ENCODE measurements around the gene SIPA1L3.

The SIPA1L3 gene

DNA sequence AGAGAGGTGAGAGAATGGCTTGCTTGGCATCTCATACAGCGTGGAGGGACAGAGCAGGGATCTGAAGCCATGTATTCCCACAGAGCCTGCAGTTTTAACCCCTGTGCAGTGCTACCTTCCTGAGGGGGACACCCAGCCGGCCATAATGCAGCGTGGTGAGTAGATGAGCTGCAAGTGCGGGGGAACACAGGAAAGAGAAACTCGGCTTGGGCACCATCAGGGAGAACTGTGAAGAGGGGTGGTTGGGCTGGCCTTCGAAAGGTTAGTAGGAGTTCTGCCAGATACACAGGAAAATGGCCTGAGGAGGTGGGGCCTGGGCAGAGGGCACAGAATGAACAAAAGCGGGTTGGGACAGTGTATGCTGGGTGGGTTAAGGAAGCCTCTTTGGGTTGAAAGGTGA is 88.3 kb downstream of the SIPA1L3 start:
- H3K36me3 ChIP-seq (ENCODE audit: control insufficient read depth in 2 of 2, insufficient read depth in 1 of 2, low read length in 2 of 2): peaks cover 0 to 3% of the 10 kb centered on the region in 2 experiments; a peak in 2 of 3 replicates
- CTCF ChIA-PET: no interaction called here
- H3K4me1 ChIP-seq (ENCODE audit: control insufficient read depth, insufficient read depth, low read length): peaks cover 5% of the 10 kb centered on the region; the same call in 1 of the 2 replicates
- no peak for TF ChIP-seq SALL2 (tag by site-specific recombination; IDR thresholded peaks at IDR 0.05; ENCODE audit: borderline replicate concordance)
- H3K27ac ChIP-seq (ENCODE audit: extremely low read depth, low read depth, low read length): no peak overlapping the region
- no peak overlapping the region for H3K4me3 ChIP-seq (ENCODE audit: low read depth, low read length)
- peaks cover 4% of the 10 kb centered on the region for H3K9me3 ChIP-seq (ENCODE audit: control insufficient read depth, insufficient read depth, low read depth, low read length)
- POLR2A ChIA-PET: interaction anchor here (3.0 kb wide), 1 partner anchor 8 kb away, joined by 12 read pairs; no protein-coding TSS in a partner anchor

DNA sequence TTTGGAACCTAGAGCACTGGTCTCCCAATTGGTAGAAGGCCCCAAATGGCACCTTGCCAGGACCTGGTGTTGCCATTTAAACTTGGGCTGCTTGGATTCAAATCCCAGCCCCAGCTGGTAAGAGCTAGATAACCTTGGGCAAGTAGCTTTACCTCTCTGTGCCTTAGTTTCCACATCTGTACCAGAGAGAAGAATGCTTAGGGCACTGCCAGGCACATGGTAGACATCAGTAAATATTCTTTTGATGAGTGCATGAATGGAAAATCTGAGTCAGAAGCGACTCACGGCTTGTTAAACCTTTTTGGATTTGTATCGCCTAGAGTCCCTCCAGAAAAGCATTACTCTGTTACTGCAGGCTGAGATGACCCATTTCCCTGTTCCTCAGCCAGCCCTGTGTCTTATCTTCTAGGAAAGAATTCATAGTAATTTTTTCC is 90.9 kb downstream of the SIPA1L3 start:
- H3K4me3 ChIP-seq (ENCODE audit: low read depth, low read length): no peak overlapping the region
- peak overlapping the region; percentile 28; the same call in 1 of the 2 replicates for H3K27ac ChIP-seq (ENCODE audit: extremely low read depth, low read depth, low read length)
- POLR2A ChIA-PET: interaction anchor here (0.7 kb wide), 1 partner anchor 91 kb away, joined by 7 read pairs; the partner anchor contains the start of gene SIPA1L3
- CTCF ChIA-PET: interaction anchor here (0.6 to 0.7 kb wide), 3 partner anchors 9 to 169 kb away, joined by 3 to 5 read pairs (median 3); no protein-coding TSS in a partner anchor
- H3K9me3 ChIP-seq (ENCODE audit: control insufficient read depth, insufficient read depth, low read depth, low read length): peaks cover 4% of the 10 kb centered on the region
- H3K36me3 ChIP-seq (ENCODE audit: control insufficient read depth in 2 of 2, insufficient read depth in 1 of 2, low read length in 2 of 2): peaks cover 0 to 3% of the 10 kb centered on the region in 2 experiments; a peak in 2 of 3 replicates
- peaks cover 8% of the 10 kb centered on the region for H3K4me1 ChIP-seq (ENCODE audit: control insufficient read depth, insufficient read depth, low read length)
- no peak for TF ChIP-seq GLI2 (tag by site-specific recombination; IDR thresholded peaks at IDR 0.05; ENCODE audit: borderline replicate concordance, low read depth)
- TF ChIP-seq, protein P1, sequence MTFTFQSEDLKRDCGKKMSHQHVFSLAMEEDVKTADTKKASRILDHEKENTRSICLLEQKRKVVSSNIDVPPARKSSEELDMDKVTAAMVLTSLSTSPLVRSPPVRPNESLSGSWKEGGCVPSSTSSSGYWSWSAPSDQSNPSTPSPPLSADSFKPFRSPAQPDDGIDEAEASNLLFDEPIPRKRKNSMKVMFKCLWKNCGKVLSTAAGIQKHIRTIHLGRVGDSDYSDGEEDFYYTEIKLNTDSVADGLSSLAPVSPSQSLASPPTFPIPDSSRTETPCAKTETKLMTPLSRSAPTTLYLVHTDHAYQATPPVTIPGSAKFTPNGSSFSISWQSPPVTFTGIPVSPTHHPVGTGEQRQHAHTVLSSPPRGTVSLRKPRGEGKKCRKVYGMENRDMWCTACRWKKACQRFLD (tag by site-specific recombination; IDR thresholded peaks at IDR 0.05): no peak
- peak; percentile 55; the same call in 1 of the 2 replicates for TF ChIP-seq ZNF558 (tag by site-specific recombination; IDR thresholded peaks at IDR 0.05)
- TF ChIP-seq ZNF114 (tag by site-specific recombination; IDR thresholded peaks at IDR 0.05): no peak
- TF ChIP-seq ZNF394 (tag by site-specific recombination; IDR thresholded peaks at IDR 0.05; ENCODE audit: borderline replicate concordance): no peak
- TF ChIP-seq HIC1 (tag by site-specific recombination; IDR thresholded peaks at IDR 0.05): peak; percentile 98
- TF ChIP-seq ZNF677 (tag by site-specific recombination; IDR thresholded peaks at IDR 0.05): no peak
- no peak for TF ChIP-seq EGR2 (tag by site-specific recombination; IDR thresholded peaks at IDR 0.05; ENCODE audit: low read depth)
- TF ChIP-seq ZBTB17 (tag by site-specific recombination; IDR thresholded peaks at IDR 0.05): no peak
- no peak for TF ChIP-seq SETDB1 (IDR thresholded peaks at IDR 0.05; ENCODE audit: insufficient read length, low read length)
- peak; percentile 65 for TF ChIP-seq SP7 (tag by site-specific recombination; IDR thresholded peaks at IDR 0.05)
- TF ChIP-seq ZNF311 (tag by site-specific recombination; IDR thresholded peaks at IDR 0.05; ENCODE audit: borderline replicate concordance): no peak
- TF ChIP-seq KLF8 (tag by site-specific recombination; IDR thresholded peaks at IDR 0.05): 0 out of 2 replicates have a peak, but pooled peaks have one; percentile 49
- TF ChIP-seq TSHZ1 (tag by site-specific recombination; IDR thresholded peaks at IDR 0.05; ENCODE audit: borderline replicate concordance): 0 out of 2 replicates have a peak, but pooled peaks have one; percentile 71
- no peak for TF ChIP-seq ZNF843 (tag by site-specific recombination; IDR thresholded peaks at IDR 0.05)
- peak; percentile 49; the same call in 1 of the 2 replicates for TF ChIP-seq RBAK (tag by site-specific recombination; IDR thresholded peaks at IDR 0.05)
- TF ChIP-seq ZSCAN18 (tag by site-specific recombination; IDR thresholded peaks at IDR 0.05): no peak
- TF ChIP-seq, protein P2, sequence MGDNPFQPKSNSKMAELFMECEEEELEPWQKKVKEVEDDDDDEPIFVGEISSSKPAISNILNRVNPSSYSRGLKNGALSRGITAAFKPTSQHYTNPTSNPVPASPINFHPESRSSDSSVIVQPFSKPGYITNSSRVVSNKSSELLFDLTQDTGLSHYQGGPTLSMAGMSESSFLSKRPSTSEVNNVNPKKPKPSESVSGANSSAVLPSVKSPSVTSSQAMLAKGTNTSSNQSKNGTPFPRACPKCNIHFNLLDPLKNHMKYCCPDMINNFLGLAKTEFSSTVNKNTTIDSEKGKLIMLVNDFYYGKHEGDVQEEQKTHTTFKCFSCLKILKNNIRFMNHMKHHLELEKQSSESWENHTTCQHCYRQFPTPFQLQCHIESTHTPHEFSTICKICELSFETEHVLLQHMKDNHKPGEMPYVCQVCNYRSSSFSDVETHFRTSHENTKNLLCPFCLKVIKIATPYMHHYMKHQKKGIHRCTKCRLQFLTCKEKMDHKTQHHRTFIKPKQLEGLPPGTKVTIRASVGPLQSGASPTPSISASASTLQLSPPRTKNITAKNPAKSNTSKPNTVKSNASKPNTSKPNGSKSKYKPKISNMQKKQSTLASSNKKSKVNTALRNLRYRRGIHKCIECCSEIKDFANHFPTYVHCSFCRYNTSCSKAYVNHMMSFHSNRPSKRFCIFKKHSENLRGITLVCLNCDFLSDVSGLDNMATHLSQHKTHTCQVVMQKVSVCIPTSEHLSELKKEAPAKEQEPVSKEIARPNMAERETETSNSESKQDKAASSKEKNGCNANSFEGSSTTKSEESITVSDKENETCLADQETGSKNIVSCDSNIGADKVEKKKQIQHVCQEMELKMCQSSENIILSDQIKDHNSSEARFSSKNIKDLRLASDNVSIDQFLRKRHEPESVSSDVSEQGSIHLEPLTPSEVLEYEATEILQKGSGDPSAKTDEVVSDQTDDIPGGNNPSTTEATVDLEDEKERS (tag by site-specific recombination; IDR thresholded peaks at IDR 0.05): peak; percentile 70; the same call in 1 of the 2 replicates
